ENCODE measurements around the gene PRKCI.

DNA sequence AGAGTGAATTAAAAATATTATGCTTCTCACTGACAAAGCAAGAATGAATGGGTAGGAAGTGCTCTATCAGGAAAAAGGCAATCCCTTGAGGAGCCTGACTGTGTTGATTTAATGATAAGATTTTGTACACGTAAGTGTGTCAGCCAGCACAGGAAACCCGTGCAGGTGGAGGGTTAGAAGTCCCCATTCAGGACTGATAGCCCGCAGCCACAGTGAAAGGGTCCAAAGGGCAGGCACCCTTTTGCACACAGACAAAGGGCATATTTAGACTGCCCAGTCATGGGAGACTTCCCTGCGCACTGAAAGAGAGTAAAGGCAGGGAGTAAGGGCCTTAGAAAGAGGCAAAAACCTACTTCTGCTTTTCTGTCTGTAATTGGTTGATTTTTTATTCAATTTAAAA lies 108.9 kb downstream of the PRKCI start:
- TF ChIP-seq, protein P1, sequence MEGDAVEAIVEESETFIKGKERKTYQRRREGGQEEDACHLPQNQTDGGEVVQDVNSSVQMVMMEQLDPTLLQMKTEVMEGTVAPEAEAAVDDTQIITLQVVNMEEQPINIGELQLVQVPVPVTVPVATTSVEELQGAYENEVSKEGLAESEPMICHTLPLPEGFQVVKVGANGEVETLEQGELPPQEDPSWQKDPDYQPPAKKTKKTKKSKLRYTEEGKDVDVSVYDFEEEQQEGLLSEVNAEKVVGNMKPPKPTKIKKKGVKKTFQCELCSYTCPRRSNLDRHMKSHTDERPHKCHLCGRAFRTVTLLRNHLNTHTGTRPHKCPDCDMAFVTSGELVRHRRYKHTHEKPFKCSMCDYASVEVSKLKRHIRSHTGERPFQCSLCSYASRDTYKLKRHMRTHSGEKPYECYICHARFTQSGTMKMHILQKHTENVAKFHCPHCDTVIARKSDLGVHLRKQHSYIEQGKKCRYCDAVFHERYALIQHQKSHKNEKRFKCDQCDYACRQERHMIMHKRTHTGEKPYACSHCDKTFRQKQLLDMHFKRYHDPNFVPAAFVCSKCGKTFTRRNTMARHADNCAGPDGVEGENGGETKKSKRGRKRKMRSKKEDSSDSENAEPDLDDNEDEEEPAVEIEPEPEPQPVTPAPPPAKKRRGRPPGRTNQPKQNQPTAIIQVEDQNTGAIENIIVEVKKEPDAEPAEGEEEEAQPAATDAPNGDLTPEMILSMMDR (IDR thresholded peaks at IDR 0.05) = no peak
- no peak for TF ChIP-seq EZH2 (IDR thresholded peaks at IDR 0.05; ENCODE audit: borderline replicate concordance, insufficient read depth, low read depth, low read length, poor library complexity, severe bottlenecking)
